ENCODE measurements around the gene TTC28.

DNA sequence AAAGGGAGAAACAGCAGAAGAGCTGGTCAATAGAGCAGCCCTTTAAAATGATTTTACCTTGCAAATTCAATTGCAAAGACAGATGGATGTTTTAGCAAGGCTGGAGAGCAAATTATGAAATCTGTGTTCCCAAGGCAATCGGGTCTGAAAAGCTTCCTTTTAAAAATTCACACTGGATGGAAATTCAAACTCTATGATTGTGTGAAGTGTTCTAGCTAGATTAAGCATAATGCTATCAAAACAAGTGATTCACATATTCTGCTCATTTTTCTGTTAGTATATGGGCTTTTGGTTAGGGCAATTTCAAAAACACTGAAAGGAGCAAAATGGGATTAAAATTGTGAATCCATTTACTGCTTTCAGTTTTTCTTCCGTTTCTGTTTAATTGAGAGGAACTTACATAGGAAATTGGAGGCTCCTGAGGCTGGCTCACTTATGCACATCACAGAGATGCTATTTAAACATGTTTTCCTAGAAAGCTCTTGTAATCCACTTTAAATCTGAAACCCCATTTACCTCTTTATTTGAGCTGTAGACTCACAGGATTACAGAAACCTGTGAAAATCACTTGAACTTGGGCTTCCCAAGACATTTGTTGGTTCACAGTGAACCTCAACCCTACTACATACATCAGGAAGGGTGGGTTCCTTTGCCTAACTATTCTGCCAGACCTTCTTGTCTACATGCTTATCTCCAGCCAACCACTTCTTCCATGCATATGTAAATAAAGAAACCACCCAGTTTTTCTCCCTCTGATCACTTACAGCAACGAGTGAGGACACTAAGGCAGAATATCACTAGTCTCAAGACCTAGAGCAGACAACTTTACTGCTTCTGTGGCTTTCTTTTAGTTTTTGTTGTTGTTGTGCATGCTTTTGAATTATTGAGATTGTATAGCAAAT lies 558.7 kb downstream of the TTC28 start:
- TF ChIP-seq, protein P1, sequence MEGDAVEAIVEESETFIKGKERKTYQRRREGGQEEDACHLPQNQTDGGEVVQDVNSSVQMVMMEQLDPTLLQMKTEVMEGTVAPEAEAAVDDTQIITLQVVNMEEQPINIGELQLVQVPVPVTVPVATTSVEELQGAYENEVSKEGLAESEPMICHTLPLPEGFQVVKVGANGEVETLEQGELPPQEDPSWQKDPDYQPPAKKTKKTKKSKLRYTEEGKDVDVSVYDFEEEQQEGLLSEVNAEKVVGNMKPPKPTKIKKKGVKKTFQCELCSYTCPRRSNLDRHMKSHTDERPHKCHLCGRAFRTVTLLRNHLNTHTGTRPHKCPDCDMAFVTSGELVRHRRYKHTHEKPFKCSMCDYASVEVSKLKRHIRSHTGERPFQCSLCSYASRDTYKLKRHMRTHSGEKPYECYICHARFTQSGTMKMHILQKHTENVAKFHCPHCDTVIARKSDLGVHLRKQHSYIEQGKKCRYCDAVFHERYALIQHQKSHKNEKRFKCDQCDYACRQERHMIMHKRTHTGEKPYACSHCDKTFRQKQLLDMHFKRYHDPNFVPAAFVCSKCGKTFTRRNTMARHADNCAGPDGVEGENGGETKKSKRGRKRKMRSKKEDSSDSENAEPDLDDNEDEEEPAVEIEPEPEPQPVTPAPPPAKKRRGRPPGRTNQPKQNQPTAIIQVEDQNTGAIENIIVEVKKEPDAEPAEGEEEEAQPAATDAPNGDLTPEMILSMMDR (IDR thresholded peaks at IDR 0.05; ENCODE audit: low read depth, low read length): no peak
- TF ChIP-seq, protein P2, sequence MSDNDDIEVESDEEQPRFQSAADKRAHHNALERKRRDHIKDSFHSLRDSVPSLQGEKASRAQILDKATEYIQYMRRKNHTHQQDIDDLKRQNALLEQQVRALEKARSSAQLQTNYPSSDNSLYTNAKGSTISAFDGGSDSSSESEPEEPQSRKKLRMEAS (IDR thresholded peaks at IDR 0.05; ENCODE audit: low read depth, low read length): no peak
- TF ChIP-seq POLR2A (IDR thresholded peaks at IDR 0.05; ENCODE audit: extremely low read depth, insufficient read length) (no peak), MYC (IDR thresholded peaks at IDR 0.05; ENCODE audit: low read depth, low read length) (no peak)

Measured in NB4 (cell line).